GM18858 (cell line): ENCODE results near the gene CFAP221.

Experiments
- ATAC-seq: cut with Tn5 transposase; IDR thresholded peaks from one replicate; pipeline ENCODE4 v1.9.1; 2021; ENCODE audit not compliant: unreplicated experiment

Gene CFAP221

DNA sequence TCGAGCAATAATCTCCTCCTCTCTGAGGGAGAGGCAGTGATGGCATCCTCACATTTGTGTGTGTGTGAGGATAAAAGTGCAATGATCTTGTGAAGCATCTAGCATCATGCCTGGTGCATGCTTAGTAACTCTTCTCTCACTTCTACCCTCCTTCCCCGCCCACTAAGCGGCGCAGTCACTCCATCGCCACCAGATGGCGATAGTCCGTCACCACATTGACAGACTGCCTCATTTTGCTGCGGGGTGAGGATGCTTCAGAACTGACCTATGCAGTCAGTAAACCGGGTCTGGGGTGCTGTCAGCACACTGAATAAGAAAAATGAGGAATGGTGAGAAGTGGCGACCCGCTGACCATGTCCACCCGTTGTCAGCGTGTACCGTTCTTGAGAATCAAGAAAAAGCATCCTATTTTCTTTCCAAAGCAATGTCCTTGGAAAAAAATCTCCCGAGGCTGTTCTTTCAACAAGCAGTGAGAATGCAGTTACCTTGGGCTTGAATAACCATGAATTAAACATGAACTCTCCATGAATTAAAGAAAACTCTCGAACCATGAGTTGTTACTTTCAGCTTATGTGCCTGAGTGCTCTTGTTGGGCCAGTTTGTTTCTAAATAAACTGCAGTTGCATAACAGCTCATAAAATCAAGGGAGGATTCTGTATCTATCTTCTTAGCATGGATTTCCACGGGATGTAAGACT, 97.5 kb downstream of the CFAP221 start:
- peak; percentile 79 for ATAC-seq

- no peak for ATAC-seq
Measured at GRCh38 chr2:119644186-119644585, 99.9 kb downstream of the CFAP221 start.

GRCh38 chr2:119645173-119645855, 101.1 kb downstream of the CFAP221 start:
- ATAC-seq = no peak

DNA sequence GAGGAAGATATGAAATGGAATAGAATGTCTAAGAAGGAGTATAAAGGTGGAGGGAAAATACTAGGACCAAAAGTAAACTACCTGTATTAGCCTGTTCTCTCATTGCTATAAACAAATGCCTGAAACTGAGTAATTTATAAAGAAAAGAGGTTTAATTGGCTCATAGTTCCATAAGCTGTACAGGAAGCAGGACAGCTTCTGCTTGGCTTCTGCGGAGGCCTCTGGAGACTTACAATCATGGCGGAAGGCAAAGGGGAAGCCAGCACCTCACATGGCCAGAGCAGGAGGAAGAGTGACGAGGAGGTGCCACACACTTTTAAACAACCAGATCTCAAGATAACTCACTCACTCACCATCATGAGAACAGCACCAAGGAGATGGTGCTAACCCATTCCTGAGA, 101.9 kb downstream of the CFAP221 start:
- ATAC-seq = no peak

DNA sequence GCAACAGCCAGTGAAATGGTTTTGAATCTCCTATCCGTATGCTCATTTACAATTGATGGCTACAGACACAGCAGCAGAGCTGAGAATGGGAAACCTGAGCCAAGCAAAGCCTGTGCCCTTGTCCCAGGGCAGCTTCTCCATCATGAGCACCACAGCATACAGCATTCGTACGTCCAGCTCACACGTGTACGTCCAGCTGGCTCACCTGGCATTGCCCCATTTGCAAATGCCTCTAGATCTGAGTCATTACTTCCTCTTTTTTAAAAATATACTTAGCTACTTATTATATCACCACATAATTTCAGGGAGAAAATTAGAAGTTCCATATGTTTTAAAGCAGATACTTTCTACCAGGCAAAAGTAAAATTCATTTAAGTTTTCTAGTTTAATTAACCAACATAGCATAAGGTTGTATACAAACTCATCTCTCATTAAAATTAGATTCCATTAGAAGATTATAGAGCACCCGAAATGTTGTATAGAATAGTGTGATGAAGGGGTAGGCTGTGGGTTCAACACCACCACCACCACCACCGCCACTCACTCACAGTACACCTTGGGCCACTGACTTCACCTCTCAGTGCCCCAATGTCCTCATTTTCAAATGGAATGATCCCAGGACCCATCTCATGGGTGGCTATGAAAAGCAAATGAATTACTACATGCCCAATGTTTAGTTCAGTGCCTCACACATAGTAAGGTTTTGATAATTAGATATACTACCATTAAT, 103.4 kb downstream of the CFAP221 start:
- peak; percentile 88 for ATAC-seq

DNA sequence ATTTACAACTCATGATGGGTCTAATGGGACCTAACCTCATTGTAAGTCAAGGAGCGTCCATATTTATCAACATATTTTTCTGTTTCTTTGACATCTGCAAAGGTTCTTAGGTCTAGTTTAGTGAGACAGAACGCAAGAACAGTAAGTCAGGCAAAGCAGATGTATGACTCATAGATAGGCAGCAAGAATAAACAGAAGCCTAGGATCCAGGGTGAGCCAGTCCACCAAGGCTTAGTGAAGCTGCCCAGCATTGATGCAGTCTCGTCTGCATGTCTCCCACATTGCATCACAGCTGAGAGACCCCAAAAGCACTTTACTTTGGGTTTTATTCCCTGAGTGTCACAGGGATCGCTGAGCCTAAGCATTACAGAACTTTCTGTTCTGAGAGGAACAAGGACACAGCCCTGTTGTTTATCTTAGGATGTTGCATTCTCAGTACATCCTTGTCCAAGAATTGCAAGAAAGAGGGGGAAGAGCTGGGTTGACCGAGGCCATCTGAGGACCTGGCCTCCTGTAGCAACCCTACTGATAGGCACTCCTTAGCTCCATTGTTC, 105.2 kb downstream of the CFAP221 start:
- no peak for ATAC-seq

GRCh38 chr2:119650206-119650605, 106.0 kb downstream of the CFAP221 start:
- ATAC-seq = no peak

DNA sequence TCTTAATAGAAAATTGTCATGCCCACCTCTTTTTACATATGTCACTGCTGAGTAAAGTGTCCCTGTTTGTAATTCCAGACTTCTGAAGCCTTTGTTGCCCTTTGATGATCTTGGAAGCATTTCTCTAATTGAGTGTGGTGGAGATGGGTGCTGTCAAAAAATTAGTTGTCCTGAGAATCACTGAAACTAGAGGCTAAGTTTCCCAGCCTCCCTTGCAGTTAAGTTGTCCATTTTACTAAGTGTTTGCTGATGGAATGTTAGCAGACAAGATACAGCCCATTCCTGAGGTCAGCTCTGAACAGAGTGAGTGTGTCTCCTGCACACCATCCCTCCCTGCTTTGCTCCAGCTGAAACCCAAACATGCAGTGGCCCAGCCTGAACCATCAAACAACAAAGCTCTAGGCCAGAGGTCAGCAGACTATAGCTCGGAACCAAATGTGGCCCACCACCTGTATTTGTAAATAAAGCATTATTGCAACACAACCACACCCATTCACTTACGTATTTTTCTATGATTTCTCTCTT, 106.7 kb downstream of the CFAP221 start:
- ATAC-seq = no peak

DNA sequence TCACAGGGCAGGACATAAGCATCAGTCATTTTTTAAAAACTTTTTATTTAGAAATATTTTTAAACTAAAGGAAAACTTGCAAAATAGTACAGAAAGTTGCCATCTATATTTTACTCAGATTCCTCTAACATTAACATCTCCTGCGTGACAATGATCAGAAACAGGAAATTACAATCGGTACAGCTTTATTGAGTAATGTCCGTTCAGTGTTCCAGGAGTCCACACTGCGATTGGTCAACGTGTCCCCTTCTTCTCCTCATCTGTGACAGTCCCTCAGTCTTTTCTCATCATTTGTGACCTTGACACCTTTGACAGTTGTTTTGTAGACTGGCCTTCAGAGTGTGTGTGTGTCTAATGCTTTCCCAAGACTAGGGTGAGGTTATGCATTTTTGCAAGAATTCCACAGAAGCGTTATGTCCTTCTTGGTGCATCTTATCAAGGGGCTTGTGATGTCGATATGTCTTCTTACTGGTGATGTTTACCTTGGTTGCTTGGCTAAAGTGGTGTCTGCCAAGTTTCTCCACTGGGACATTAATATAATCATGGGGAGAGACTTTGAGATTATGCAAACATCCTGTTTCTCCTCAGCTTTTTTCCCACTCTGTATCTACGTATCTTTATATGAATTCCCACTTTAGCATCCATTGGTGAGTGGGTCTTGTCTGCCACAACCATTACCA, 113.4 kb downstream of the CFAP221 start:
- no peak for ATAC-seq

GRCh38 chr2:119659601-119660342, 115.5 kb downstream of the CFAP221 start:
- no peak for ATAC-seq

GRCh38 chr2:119660343-119660658, 116.1 kb downstream of the CFAP221 start:
- ATAC-seq = no peak

- ATAC-seq = no peak
Measured at GRCh38 chr2:119662297-119662696, 118.0 kb downstream of the CFAP221 start.

DNA sequence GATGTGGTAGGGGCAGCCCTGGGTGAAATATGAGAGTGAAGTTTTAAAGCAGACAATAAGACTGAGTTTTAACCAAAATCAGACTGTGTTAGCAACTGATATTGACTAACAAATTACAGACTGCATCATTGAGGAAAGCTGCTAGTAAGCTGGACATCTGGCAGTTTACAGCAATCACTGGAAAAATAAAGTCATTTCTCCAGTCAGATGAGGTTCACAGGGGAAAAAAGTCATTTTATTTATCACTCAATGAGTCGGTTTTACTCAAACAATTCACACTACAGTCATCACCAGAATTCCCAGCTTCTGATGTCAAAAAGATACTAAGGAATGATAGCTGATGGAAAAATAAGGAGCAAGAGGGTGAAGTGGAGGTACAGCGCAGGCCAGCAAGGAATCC, 124.3 kb downstream of the CFAP221 start:
- no peak for ATAC-seq

DNA sequence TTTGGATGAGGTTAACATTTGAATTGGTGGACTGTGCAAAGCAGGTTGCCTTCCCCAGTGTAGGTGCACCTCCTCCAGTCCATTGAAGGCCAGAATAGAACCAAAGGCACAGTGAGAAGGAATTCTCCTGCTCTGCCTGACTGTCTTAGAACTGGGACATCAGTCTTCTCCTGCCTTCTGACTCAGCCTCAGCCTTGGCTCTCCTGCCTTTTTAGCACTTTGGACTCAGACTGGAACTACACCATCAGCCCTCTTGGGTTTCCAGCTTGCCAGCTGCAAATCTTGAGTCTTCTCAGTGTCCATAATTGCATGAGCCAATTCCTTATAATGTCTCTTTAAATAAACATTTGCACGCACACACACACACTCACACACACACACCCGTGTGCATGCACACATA, 126.8 kb downstream of the CFAP221 start:
- no peak for ATAC-seq

- ATAC-seq = no peak
Measured at GRCh38 chr2:119671752-119672151, 127.5 kb downstream of the CFAP221 start.

- no peak for ATAC-seq
Measured at GRCh38 chr2:119672161-119672862, 128.1 kb downstream of the CFAP221 start.

- ATAC-seq = no peak
Measured at GRCh38 chr2:119673796-119674195, 129.5 kb downstream of the CFAP221 start.

- no peak for ATAC-seq
Measured at GRCh38 chr2:119674711-119675500, 130.7 kb downstream of the CFAP221 start.
